SHP77 (cell line): ENCODE measurements around the gene PLAU.
"Not testable (repeated sequence)": the region's sequence is repeated elsewhere in the genome, so short reads cannot be mapped to it uniquely, and the experiment has no call there.

Source experiments
- DNase-seq, 2 experiments: peaks; one replicate each; lab custom pipeline; 2025; lab: John Stamatoyannopoulos, UW

The PLAU gene

GRCh38 chr10:73876971-73877370 lies 34.0 kb upstream of the PLAU start:
- DNase-seq: no peak

GRCh38 chr10:73877533-73878160 lies 33.3 kb upstream of the PLAU start:
- no peak for DNase-seq

DNA sequence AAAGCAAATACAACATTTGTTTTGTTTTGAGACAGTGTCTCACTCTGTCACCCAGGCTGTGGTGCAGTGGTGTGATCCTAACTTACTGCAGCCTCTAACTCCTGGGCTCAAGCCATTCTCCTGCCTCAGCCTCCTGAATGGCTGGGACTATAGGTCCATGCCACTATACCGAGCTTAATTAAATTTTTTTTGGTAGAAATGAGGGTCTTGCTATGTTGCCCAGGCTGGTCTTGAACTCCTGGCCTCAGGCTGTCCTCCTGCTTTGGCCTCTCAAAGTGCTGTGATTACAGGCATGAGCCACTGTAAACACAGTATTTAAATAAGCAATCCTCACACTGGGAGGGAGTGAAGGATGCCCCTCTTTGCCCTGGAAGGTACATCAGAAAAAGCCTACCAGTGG lies 32.6 kb upstream of the PLAU start:
- DNase-seq: no peak

DNA sequence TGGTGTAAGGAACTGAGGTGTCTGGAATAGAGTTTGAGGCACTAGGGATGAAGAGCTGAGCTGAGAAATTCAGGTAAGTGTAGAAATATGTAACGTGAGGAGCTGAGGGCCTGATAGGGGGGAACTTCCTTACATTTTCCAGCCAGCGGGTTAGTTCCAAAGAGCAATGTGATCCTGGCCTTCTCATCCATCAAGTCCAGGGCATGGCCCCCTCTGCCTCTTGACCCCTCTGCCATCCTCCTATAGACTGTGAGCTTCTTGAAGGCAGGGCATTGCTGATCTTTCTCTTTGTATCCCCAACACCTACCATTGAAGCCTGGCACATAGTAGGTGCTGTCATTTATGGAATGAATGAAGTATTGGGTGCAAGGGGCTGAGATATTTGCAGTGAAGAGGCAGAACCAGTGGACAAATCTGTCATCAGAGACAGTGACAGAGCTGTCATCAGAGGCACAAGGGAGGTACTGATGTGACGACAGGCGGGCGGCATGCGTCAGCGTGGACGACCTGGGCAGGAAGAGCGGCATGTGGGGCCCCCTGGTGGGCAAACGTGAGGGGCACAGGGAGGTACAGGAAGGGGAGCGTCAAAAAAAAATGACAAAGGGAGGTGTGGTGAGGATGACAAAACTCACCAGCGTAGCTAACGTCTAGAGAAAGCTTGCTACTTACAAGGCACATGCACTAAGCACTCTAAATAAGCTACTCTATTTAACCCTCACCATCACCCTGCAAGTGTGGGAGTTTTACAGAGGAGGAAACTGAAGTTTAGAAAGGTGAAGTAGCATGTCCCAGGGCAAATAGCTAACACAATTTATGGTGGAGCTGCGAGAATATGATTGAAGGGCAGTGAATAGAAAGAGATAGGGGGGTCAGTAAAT lies 31.4 kb upstream of the PLAU start:
- DNase-seq: peak; percentile 21 to 29

DNA sequence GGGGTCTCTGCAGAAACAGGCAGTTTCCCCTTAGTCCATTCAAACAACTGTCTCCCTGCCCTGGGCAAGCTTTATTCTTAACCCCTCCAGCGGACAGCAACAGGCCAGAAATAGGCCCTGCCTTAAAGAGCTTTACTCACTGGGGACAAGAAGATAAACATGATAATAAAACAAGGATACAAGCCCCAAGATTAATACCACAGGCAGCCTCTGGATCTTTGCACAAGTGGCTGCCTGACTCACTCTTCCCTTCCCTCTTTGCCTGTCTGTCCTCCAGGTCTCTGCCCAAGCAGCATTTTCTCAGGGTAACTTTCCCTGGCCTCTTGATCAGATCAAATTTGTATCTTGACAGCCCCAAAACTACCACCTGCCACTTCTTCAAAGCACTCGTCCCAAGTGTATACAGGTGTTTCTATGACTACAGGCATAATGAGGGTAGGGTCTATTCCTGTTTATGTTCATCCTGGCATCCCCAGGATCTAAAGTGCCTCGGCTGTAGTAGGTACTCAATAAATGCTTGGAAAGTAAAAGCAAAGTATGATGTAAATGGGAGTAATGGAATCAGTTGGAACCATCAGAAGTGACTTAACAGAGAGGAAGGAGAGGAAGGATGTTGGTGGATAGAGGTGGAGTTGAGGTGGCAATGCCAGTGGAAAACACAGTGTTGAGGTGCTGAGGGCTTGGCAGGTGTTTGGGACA lies 29.6 kb upstream of the PLAU start:
- DNase-seq: no peak

- no peak for DNase-seq
Observed at GRCh38 chr10:73884017-73884416, 26.9 kb upstream of the PLAU start.

DNA sequence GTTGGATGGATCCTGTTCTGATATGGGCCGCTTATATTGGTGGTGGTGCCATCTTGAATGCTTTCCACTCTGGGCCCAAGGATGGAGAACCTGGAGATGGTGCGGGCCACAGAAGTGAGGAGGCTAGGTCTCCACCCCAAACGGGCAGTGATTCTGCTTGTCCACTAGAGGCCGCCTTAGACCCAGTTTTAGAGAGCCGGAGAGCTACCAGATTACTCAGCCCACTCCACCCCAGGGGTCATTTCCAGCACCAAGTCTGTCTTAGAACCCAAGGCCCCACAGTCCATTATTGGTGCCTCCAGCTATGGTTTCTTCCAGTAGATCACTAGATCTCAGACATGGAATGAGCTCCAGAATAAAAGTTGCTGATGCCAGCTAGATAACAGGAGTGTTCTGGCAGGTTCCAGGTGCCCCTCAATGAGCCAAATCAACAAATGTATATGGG lies 24.8 kb upstream of the PLAU start:
- peak; percentile 4 to 18 for DNase-seq

DNA sequence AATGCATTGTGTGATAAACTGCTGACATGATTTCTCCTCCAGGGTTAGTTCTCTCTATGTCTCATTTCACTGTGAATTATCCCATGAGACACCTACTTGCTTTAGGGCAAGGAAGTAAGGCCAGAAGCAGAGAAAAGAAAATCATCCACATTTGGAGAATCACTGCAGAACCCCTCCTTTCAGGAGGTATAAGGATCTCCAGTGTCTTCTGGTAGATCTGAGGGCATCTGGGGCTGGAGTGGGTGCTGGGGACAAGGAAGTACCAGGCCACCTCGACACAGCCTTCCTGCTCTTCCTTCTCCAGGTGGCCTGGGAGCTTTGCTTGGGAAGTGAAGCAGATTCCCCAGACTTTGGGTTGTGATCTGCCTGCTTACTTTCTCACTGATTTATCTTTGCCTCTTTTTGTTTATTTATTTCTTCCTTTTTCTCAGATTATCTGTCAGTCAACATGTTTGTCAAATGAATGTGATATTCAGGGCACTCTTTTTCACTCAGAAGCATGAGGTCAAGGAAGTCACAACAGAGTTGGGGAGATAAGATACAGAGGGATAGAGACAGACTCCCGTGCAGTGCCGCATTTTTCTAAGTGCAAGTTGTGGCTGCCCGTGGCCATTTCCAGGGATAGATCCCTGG lies 24.2 kb upstream of the PLAU start:
- no peak for DNase-seq

GRCh38 chr10:73887294-73888039 lies 23.5 kb upstream of the PLAU start:
- no peak for DNase-seq

- peak in 1 of 2 experiments; percentile 56 for DNase-seq
Observed at GRCh38 chr10:73888514-73888913, 22.4 kb upstream of the PLAU start.

- peak; percentile 41 to 56 for DNase-seq
Observed at GRCh38 chr10:73889014-73889413, 21.9 kb upstream of the PLAU start.

GRCh38 chr10:73889416-73889815 lies 21.5 kb upstream of the PLAU start:
- DNase-seq: not testable (repeated sequence)

- no peak for DNase-seq
Observed at GRCh38 chr10:73890261-73890660, 20.7 kb upstream of the PLAU start.

- not testable (repeated sequence) for DNase-seq
Observed at GRCh38 chr10:73890830-73891229, 20.1 kb upstream of the PLAU start.

GRCh38 chr10:73891540-73891939 lies 19.4 kb upstream of the PLAU start:
- no peak for DNase-seq

GRCh38 chr10:73892310-73893030 lies 18.5 kb upstream of the PLAU start:
- DNase-seq: no peak

- no peak for DNase-seq
Observed at GRCh38 chr10:73893426-73893825, 17.5 kb upstream of the PLAU start.

GRCh38 chr10:73894245-73894971 lies 16.5 kb upstream of the PLAU start:
- no peak for DNase-seq

GRCh38 chr10:73895381-73895780 lies 15.6 kb upstream of the PLAU start:
- not testable (repeated sequence) for DNase-seq

DNA sequence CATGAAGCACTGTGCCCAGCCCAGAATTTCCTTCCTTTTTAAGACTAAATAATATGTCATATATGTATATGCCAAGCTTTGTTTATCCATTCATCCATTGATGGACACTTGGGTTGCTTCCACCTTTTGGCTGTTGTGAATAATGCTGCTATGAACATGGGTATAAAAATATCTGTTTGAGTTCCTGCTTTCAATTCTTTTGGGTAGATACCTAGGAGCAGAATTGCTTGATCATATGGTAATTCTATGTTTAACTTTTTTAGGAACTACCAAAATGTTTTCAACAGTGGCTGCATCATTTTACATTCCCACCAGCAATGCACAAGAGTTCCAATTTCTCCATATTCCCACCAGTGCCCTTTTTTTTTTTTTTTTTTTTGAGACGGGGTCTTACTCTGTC lies 13.2 kb upstream of the PLAU start:
- DNase-seq: no peak
